Stimulated activated CD8-positive, alpha-beta memory T cell treated with anti-CD3 and anti-CD28 coated beads, Interleukin-12 subunit alpha, Interleukin-12 subunit beta, amount 100 ng/mL, for 4 hours (primary cell): ENCODE data around the gene PBX3.

Source experiments
- DNase-seq: peaks from one replicate; pipeline ENCODE4 v3.0.0-alpha.2; 2020; ENCODE audit warnings: low read depth

The PBX3 gene

DNA sequence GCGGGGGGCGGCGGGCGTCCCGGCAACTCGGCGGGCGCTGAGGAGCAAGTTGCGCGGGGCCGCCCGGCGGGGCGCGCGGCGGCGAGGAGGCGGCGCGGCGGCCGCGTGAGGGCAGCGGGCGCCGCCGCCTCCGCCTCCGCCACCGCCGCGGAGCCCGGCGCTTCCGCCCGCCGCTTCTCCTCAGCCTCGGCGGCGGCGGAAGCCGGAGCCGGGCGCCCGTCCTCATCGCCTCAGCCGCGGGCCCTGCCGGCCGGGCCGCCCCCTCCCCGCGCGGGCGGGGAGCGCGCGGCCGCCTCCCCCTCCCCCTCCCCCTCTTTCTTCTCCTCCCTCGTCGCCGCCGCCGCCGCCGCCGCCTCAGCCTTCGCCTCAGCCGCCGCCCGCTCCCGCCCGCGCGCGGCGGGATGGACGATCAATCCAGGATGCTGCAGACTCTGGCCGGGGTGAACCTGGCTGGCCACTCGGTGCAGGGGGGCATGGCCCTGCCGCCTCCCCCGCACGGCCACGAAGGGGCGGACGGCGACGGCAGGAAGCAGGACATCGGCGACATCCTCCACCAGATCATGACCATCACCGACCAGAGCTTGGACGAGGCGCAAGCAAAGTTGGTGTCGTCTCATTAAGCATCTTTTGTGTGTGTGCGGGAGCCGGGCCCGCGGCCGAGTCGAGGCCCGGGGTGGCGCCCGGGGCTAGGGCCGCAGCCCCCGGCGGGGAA lies at the start of gene PBX3:
TSS of gene PBX3 (plus strand) at position 321 of the 712 bp plus-strand sequence.
- DNase-seq: peak; percentile 33

DNA sequence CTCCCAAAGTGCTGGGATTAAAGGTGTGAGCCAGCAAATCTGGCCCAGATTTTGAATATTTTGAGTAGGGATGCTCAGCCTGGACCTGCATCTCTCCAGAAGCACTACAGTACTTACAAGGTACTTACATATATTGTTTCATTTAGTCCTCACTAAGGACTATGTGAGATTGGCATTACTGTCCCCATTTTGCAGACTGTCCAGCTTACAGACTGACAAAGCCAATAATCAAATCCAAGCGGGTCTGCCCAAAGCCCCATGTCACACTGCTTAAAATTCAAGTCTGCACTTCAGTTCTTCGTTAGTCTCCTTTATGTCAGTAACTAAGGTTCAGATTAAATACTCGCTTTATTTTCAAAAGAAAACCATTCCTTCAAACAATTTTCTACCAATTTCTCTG lies 47.3 kb upstream of the PBX3 start:
- DNase-seq: no peak

DNA sequence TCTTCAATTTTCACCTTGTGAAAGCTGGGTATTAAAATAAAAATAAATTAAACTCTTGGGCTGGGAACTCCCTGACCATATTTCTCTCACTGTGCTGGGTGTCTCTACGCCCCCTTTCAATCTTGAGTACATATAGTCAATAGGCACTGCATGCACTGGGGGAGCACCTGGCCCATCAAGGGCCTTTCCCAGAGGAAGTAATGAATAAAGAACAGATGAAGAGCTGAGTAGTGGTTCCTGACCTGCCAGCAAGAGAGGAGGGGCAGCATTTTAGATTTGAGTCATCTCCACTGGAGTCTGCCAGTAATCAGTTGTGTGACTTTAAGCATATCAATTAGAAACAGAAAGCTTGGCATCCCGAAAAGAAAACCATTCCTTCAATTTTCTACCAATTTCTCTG lies 46.4 kb upstream of the PBX3 start:
- no peak for DNase-seq

GRCh38 chr9:125701351-125701750 lies 45.8 kb upstream of the PBX3 start:
- no peak for DNase-seq

- DNase-seq: no peak
Observed at GRCh38 chr9:125703662-125704061, 43.5 kb upstream of the PBX3 start.

GRCh38 chr9:125705893-125706292 lies 41.3 kb upstream of the PBX3 start:
- no peak for DNase-seq

DNA sequence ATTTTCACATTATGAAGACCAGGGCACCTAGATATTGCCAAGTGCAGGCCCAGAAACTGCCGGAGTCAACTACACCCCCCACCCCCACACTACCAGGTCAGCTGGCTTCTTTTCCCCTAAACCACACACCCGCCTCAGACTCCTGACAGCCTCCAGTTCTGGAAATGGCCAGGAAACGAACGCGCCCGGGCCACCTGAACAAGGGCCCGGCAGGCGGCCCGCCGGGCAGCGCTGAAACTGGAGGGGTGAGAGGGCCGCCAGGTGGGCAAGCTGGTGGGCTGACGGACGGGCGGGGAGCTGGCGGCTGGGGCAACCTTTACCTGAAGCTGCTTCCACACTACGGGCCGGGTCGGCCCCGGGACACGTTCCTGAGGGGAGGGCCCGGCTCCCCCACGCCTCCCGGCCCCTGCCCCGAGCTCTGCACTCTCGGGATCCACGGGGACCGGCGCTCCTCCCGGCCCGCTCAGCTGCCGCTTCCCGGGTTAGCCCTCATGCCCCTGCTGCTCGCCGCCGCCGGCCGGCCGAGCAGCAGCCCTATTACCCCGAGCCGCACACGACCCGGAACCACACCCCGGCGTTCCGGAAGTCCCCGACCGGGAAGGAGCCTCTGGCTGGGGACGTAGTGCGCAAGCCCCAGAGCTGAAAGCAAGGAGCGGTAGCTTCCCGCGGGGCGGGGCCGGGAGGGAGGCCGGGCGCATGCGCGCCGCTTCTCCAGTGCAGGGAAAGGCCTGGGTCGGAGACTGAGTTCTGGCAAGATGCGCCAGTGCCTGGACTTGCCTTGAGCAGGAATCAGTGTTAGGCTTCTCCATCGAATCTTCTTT lies 40.3 kb upstream of the PBX3 start, which contains the start of gene MAPKAP1:
TSS of gene MAPKAP1 (minus strand) at position 558 of the 821 bp plus-strand sequence. CDS start 34,634 bp downstream, outside the sequence.
- peak; percentile 91 for DNase-seq

DNA sequence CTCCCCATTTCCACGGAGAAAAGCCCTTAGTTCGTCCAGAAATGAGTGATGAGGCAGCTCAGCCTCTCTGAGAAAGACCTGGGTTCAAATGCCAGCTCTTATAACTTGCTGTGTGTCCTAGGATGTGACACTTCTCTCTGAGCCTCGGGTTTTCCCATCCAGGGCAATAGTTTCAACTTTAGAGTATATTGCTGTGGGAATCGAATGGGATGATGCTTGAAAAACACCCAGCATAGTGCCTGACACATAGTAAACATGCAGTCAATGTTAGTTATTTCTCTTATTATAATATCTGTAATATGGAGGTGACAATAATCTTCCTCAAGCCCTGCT lies 39.7 kb upstream of the PBX3 start:
- DNase-seq: no peak

- DNase-seq: no peak
Observed at GRCh38 chr9:125726456-125727132, 20.6 kb upstream of the PBX3 start.

GRCh38 chr9:125730168-125730567 lies 17.0 kb upstream of the PBX3 start:
- DNase-seq: no peak

DNA sequence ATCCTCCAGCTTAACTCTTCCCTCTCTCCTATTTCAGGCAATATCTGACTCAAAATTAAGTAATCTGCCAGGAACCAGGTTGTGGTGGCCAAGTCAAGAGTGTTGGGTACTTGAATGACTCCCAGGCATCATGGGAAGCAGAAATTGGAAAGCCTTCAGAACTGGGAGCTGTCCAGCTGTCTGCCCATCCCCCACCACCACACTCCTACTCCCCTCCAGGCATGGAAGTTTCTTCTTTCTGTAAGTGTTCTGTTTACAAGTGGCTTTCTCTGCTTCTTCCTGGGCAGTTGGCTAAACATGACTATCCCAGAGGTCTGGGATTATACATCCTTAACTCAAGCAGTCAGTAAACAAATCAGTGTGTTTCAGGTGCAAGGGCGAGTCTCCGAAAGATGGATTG lies 14.6 kb upstream of the PBX3 start:
- DNase-seq: no peak

GRCh38 chr9:125739436-125739835 lies 7.7 kb upstream of the PBX3 start:
- no peak for DNase-seq

GRCh38 chr9:125742657-125743056 lies 4.5 kb upstream of the PBX3 start:
- no peak for DNase-seq

DNA sequence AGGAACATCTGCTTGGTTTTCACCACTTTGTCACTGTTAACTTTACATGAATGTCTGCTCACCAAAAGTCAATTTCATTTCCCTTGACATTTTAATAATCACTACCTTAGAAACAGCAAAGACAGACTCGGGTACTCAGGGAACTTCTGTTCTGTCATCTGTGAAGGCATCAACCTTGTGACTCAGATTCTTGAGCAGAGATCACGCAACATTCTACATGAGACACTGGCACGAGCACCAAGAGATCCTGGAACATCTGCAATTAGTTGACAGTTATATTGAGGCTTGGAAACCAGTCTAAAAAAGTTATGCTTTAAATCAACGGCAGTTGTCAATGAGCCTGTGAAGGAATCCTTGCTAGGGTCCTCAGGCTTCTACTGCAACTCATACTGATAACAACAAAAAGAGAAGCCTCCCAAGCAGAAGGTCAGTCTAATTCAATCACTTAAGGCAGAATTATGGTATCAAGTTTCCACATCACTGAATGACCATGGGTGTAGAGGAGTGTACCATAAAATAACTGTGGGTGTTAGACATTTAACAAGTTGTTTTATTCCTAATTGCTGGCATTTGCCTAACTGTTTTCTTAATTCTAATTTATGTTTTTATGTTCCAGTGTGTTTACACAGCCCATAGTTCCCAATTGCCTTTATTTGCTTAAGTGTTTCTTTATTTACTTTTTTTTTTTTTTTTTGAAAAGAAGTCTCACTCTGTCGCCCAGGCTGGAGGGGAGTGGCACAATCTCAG lies 3.3 kb upstream of the PBX3 start:
- DNase-seq: no peak

- no peak for DNase-seq
Observed at GRCh38 chr9:125744616-125745015, 2.6 kb upstream of the PBX3 start.

DNA sequence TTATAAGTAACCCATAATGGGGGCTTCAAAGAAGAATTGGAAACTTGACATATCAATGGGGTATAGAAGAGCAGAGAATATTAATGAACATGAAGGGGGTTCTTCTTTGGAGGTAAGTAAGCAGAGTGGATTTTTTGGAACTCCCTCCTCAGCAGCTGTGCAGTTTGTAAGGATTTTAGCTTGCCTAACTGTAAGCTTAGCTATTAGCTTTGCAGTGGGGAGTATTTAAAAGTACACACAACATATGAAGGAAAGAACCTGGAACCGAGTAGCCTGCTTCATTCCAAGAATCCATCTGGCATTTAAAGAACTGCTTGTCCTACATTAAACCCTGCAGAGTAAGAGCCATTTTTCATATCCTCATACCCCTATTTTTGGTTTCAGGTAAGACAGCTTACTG lies 2.2 kb upstream of the PBX3 start:
- no peak for DNase-seq

- DNase-seq: no peak
Observed at GRCh38 chr9:125745682-125746016, 1.5 kb upstream of the PBX3 start.

DNA sequence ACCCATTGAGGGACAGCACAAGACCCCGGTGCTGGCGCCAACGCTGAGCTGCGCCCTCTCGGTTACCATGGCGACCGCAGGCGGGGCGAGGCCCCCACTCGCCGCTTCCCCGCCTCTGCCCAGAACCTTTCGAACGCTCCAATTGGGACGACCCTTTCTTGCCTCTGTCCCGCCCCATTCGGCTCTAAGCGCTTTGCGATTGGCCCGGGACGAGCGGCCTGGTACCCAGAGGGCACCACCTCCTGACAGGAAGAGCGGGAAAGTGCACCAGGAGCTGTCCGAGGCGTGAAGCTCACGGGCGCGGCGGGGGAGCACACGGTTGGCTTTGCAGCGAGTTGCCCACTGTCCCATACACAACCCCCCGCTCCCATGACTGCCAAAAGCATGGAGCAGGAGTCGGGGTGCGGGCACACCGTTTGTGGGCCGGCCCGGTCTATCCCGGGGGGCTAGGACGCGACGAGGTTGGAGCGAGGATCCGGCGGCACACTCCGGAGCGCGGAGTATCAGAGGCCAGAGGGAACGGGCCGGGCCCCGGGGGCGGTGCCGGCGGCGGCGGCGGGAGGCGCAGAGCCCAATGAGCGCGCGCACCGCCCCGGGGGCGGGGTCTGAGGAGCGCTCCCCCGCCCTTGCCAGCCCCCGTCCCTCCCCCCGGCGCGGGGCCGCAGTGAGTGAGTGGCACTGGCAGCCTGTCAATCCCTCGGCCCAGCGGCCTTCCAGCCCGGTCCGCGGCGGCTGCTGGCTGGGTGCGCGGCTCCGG lies 978 bp upstream of the PBX3 start:
- DNase-seq: peak; percentile 89

DNA sequence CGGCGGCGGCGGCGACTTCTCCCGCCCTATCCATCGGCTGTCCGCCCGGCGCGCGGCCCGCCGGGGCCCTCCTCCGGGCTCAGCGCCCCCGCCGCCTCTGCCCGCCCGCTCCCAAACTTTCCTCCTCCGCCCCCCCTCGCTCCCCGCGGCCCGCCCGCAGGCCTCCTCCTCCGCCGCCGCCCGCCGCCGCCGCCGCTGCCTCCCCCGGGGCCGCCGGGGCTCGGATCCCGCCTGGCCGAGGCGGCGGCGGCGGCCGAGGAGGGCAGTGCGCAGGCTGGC lies 460 bp upstream of the PBX3 start:
- DNase-seq: no peak

GRCh38 chr9:125747765-125748445 lies 732 bp downstream of the PBX3 start:
- no peak for DNase-seq

DNA sequence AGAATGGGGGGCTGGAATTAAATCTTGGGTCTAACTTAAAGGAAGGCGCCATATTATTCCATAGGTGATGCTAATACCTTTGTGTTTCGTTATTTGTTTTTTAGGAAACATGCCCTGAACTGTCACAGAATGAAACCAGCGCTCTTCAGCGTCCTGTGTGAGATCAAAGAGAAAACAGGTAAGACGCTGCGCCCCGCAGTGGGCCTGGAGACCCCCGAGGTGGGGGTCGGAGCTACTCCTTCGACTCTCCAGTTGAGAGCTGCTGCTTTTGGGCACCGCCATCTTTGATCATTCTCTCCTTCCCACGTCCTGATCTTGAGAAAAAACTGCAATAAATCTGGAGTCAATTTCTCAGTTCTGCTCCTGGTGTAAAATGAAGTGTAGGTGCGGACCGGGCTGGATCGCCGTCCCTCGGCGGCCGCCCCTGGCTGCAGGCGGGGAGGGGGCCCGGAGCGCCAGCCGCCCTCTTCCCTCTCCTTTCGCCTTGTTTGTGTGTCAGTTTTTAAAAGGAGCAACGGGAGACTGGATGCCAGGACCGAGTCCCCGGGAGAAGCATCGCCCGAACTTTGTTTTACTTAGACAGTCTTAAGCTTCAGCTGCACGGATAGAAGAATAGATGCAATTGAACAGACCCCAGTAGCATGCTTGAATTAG lies 1.4 kb downstream of the PBX3 start:
- DNase-seq: no peak
